HG02610 (cell line): ENCODE data around the gene RCCD1.

ENCODE experiments used
- ATAC-seq: cut with Tn5 transposase; IDR thresholded peaks from one replicate; pipeline ENCODE4 v1.9.1; 2021; ENCODE audit warnings: mild to moderate bottlenecking, moderate library complexity; ENCODE audit not compliant: unreplicated experiment

The RCCD1 gene

DNA sequence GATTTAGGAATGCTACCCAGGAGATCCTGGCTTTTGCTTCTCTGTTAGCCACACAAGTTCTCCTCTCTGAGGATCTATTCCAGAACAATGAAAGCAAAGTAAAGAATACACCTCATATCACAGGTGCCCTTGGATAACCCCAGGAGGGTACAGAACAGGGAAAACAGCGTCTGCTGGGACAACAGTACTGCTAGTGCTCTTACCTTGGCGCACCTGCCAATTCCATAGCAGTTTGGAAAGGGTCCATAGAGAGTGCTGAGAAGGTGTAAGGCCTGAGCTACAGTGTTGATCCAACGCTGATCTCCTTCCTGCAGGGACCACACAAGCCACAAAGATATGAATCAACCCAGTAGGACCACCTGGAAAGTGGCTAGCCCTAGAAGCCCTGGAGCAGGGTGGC lies 52.6 kb downstream of the RCCD1 start:
- no peak for ATAC-seq
